Sigmoid colon (tissue), 7 donors: ENCODE results near the gene SH3GL2. TPM values are rescaled to one million over a fixed set of nuclear protein-coding genes. Genes with fewer than 3 reads are reported as not detected.

Experiments used
- DNase-seq: peaks from one replicate; pipeline ENCODE4 v3.0.0-alpha.2; 2019
- H3K27ac ChIP-seq, 4 donors: fragments of 200-600 bp; sonication (generic); one replicate each; pipeline ENCODE4 v1.5.1; 2016 to 2019; ENCODE audit warnings: mild to moderate bottlenecking in 1 of 4
- H3K27me3 ChIP-seq, 3 donors: fragments of 200-600 bp; sonication (generic); one replicate each; pipeline ENCODE4 v1.5.1; 2019; ENCODE audit warnings: mild to moderate bottlenecking in 1 of 3
- H3K36me3 ChIP-seq, 4 donors: fragments of 200-600 bp; sonication (generic); one replicate each; pipeline ENCODE4 v1.5.1; 2016 to 2019
- H3K4me1 ChIP-seq, 4 donors: fragments of 200-600 bp; sonication (generic); one replicate each; pipeline ENCODE4 v1.5.1; 2017 to 2019
- H3K4me3 ChIP-seq, 4 donors: fragments of 200-600 bp; sonication (generic); one replicate each; pipeline ENCODE4 v1.5.1; 2017 to 2019; ENCODE audit warnings: mild to moderate bottlenecking in 2 of 4, moderate library complexity in 1 of 4
- H3K9me3 ChIP-seq, 4 donors: fragments of 200-600 bp in 3 of 4; sonication (generic) in 3 of 4; one replicate each; pipeline versions ENCODE4 v1.5.1 to v1.6.1; 2013 to 2019
- EP300 ChIP-seq, 4 donors: sonication (generic); formaldehyde crosslinking; IDR thresholded peaks; one replicate each; pipeline ENCODE4 v1.6.1; 2017; ENCODE audit warnings: antibody characterized with exemption in 4 of 4
- POLR2A ChIP-seq, 2 donors: fragments of 450-650 bp; IDR thresholded peaks; one replicate each; pipeline ENCODE4 v1.6.1; 2016; ENCODE audit warnings: antibody characterized with exemption in 2 of 2, mild to moderate bottlenecking in 2 of 2, moderate library complexity in 2 of 2
- POLR2AphosphoS5 ChIP-seq, 4 donors: sonication (generic); formaldehyde crosslinking; IDR thresholded peaks; one replicate each; pipeline ENCODE4 v1.6.1; 2017; ENCODE audit warnings: antibody characterized with exemption in 4 of 4
- WGBS, 2 donors: extraction: QIAGEN DNeasy Blood & Tissue Kit; methylation state at CpG; one replicate each; pipeline ENCODE4 v1.1.7; 2013; 5-methylcytosine and 5-hydroxymethylcytosine counted together
- intact Hi-C: fragments of 100-400 bp; cut with DNase I; formaldehyde crosslinking; loops from one replicate; pipeline ENCODE4 v1.15.1; 2023
- polyA plus RNA-seq, 3 donors: library from polyadenylated mRNA; stranded (reverse); fragments of 200-250 nt; gene quantifications; one replicate each; pipeline ENCODE4 v1.2.3, GENCODE V29; 2013
- total RNA-seq, 4 donors: library from RNA; depleted of rRNA; stranded (reverse); fragments of >200 nt; gene quantifications; one replicate each; pipeline ENCODE4 v1.1.0, GENCODE V29; 2016
- TF ChIP-seq, protein P1 (sequence below), 4 experiments: fragments of 450-650 bp in 3 of 4; fragments of 200-600 bp in 1 of 4; IDR thresholded peaks; one replicate each; pipeline ENCODE4 v1.5.1; 2016 to 2019; ENCODE audit warnings: antibody characterized with exemption in 4 of 4, mild to moderate bottlenecking in 3 of 4, moderate library complexity in 2 of 4
- donor health status: healthy with polysubstance abuse.
- donor health status: Bipolar disorder and iron deficiency.
- donor health status: healthy.

The SH3GL2 gene
- total and polyA plus RNA-seq, 7 donors = 0.23 to 0.82 (median 0.68) TPM

DNA sequence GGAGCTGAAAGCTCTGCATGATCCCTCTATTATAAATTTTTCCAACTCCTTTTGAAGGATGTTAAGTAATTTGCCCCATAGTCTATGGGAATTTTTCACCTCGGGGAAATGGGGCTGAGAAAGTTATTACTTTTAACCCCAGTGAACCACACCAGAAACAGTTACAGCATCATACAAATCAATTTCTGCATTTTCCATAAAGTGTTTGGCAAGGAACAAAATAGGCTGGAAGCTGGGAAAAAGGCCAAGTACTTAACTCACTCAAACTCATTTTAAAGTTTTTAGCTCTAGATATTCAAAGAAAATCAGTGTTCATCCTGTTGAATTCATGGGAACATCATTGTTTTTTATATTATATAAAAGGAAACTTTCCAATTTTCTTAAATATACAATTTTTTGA lies 160.9 kb downstream of the SH3GL2 start:
- Histone ChIP-seq H3K36me3 (no peaks in the 10 kb centered on the region), H3K4me3 (no peak overlapping the region), H3K27me3 (no peaks in the 10 kb centered on the region), H3K27ac (no peak overlapping the region), H3K9me3 (no peaks in the 10 kb centered on the region), H3K4me1 (no peaks in the 10 kb centered on the region)
- WGBS, 2 donors = 15 to 35% methylated on average over 1 of the region's 1 CpG
- intact Hi-C loops = no loop called here
- no peak for DNase-seq
- no peak for TF ChIP-seq POLR2AphosphoS5 (IDR thresholded peaks at IDR 0.05)

DNA sequence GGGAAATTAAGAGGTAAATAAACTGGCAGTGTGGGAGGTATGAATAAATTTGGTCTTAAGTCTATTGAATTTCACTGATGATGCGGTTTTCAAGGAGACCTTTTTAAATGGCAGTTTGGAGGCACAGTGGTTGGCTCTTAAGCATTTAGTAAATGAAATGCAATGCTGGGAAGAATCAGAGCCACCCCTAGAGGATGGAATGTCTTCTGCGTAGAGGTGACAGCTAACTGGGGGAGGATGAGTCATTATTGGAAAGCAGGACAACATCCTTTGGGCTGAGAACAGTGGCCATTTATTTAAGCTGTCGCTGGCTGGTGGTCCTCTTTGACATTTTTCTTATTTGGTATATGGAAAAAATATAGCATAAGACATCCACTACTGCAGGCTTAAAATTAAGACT lies 163.2 kb downstream of the SH3GL2 start:
- H3K27ac ChIP-seq = no peak overlapping the region
- 67 to 80% methylated on average over 3 of the region's 3 CpGs for WGBS, 2 donors
- H3K4me3 ChIP-seq = no peak overlapping the region
- H3K4me1 ChIP-seq = no peaks in the 10 kb centered on the region
- no peaks in the 10 kb centered on the region for H3K9me3 ChIP-seq
- TF ChIP-seq POLR2AphosphoS5 (IDR thresholded peaks at IDR 0.05) = no peak
- TF ChIP-seq POLR2A (IDR thresholded peaks at IDR 0.05) = no peak
- TF ChIP-seq, protein P1, sequence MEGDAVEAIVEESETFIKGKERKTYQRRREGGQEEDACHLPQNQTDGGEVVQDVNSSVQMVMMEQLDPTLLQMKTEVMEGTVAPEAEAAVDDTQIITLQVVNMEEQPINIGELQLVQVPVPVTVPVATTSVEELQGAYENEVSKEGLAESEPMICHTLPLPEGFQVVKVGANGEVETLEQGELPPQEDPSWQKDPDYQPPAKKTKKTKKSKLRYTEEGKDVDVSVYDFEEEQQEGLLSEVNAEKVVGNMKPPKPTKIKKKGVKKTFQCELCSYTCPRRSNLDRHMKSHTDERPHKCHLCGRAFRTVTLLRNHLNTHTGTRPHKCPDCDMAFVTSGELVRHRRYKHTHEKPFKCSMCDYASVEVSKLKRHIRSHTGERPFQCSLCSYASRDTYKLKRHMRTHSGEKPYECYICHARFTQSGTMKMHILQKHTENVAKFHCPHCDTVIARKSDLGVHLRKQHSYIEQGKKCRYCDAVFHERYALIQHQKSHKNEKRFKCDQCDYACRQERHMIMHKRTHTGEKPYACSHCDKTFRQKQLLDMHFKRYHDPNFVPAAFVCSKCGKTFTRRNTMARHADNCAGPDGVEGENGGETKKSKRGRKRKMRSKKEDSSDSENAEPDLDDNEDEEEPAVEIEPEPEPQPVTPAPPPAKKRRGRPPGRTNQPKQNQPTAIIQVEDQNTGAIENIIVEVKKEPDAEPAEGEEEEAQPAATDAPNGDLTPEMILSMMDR (IDR thresholded peaks at IDR 0.05) = no peak
- TF ChIP-seq EP300 (IDR thresholded peaks at IDR 0.05) = no peak
- intact Hi-C loops = no loop called here
- DNase-seq = no peak
- H3K36me3 ChIP-seq = no peaks in the 10 kb centered on the region
- H3K27me3 ChIP-seq = no peaks in the 10 kb centered on the region

DNA sequence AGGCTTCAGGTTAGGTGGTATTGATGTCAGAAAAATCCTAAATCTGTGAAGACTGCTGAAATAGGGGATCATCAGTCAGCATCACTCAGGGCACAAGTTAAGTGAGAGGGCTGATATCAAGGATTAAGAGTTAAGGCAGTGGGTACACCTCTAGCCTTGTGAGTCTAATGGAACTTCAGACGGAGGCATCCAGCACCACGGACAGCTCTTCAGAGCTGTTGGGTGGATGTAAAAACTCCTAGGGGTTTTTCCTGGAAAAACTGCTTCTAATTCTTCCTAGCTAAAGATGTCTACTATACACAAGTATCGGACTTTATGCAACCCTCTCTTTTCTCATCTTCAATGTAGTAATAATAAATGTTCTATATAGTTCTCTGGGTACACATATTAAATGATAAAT lies 165.9 kb downstream of the SH3GL2 start:
- WGBS, 2 donors = 39 to 50% methylated on average over 3 of the region's 3 CpGs
- intact Hi-C loops = no loop called here
- no peaks in the 10 kb centered on the region for H3K36me3 ChIP-seq
- no peaks in the 10 kb centered on the region for H3K27me3 ChIP-seq
- H3K4me3 ChIP-seq = no peak overlapping the region
- H3K27ac ChIP-seq = no peak overlapping the region
- DNase-seq = no peak
- no peak for TF ChIP-seq POLR2AphosphoS5 (IDR thresholded peaks at IDR 0.05)
- TF ChIP-seq, protein P1 (IDR thresholded peaks at IDR 0.05) = no peak
- TF ChIP-seq POLR2A (IDR thresholded peaks at IDR 0.05) = no peak
- TF ChIP-seq EP300 (IDR thresholded peaks at IDR 0.05) = no peak
- no peaks in the 10 kb centered on the region for H3K4me1 ChIP-seq
- no peaks in the 10 kb centered on the region for H3K9me3 ChIP-seq

DNA sequence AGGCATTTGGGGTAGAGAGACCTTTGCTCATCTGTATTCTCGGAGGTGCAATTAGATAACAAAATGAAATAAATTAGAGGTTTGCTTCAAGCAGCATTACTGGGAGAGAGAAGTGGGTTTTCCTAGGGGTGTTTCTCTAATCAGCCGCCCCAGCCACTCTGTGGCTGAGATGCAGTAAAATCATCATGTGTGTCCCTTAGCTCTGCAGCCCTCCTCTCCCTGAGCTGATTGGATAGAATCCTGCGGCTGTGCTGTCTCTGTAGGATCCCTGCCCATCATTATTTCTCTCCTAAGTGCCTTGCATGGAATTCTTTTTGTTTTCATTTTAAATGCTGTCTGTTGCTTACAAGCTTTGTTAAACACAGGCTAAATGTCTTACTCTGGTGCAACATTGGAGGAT lies 171.4 kb downstream of the SH3GL2 start:
- TF ChIP-seq POLR2AphosphoS5 (IDR thresholded peaks at IDR 0.05) (no peak), EP300 (IDR thresholded peaks at IDR 0.05) (no peak), POLR2A (IDR thresholded peaks at IDR 0.05) (no peak)
- TF ChIP-seq, protein P1 (IDR thresholded peaks at IDR 0.05) = no peak
- no peak overlapping the region for H3K27ac ChIP-seq
- H3K4me3 ChIP-seq = no peak overlapping the region
- WGBS, 2 donors = 72 to 73% methylated on average over 3 of the region's 3 CpGs
- no peak for DNase-seq
- H3K36me3 ChIP-seq = no peaks in the 10 kb centered on the region
- intact Hi-C loops = no loop called here
- H3K27me3 ChIP-seq = no peaks in the 10 kb centered on the region
- H3K9me3 ChIP-seq = no peaks in the 10 kb centered on the region
- no peaks in the 10 kb centered on the region for H3K4me1 ChIP-seq

DNA sequence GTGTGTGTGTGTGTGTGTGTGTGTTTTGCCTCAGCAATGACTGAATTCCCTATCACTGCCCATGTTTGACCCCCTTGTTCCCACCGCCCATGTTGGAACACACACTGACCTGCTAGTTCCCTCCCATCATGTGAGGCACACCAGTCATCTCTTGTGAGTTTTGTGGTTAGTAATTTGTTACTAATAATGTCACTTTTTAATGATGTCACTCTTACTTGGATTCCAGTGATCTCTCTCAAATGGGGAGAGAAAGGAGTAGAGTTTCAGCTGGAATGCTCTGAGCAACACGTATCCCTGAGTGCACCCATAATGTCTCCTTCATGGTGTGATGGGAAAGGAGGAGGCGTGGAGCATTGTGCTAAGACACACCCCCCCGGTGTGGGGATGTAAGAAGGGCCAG lies 172.6 kb downstream of the SH3GL2 start:
- H3K36me3 ChIP-seq = no peaks in the 10 kb centered on the region
- no peak overlapping the region for H3K4me3 ChIP-seq
- TF ChIP-seq, protein P1 (IDR thresholded peaks at IDR 0.05) = no peak
- TF ChIP-seq EP300 (IDR thresholded peaks at IDR 0.05) = no peak
- no peak for TF ChIP-seq POLR2AphosphoS5 (IDR thresholded peaks at IDR 0.05)
- TF ChIP-seq POLR2A (IDR thresholded peaks at IDR 0.05) = no peak
- no peaks in the 10 kb centered on the region for H3K4me1 ChIP-seq
- no peaks in the 10 kb centered on the region for H3K27me3 ChIP-seq
- WGBS, 2 donors = 78 to 86% methylated on average over 4 of the region's 4 CpGs
- intact Hi-C loops = no loop called here
- DNase-seq = no peak
- no peaks in the 10 kb centered on the region for H3K9me3 ChIP-seq
- H3K27ac ChIP-seq = no peak overlapping the region
